ENCODE results near the gene CLSTN1.

GRCh38 chr1:9785406-9785805, 38.4 kb downstream of the CLSTN1 start:
- TF ChIP-seq CTCF (IDR thresholded peaks at IDR 0.05; ENCODE audit: low read length) (no peak), EZH2 (IDR thresholded peaks at IDR 0.05; ENCODE audit: borderline replicate concordance, low read length) (no peak)

All from OCI-LY1 (cell line).